ENCODE data around the gene CSNK1E. TPM values are rescaled to one million over a fixed set of nuclear protein-coding genes. Genes with fewer than 3 reads are reported as not detected.
A peak's percentile ranks its signal among the peaks of the same experiment; 100 is the strongest.

CSNK1E gene
- total RNA-seq, 6 donors from 2014 or later, result 94.1 to 345 (median 123) TPM

GRCh38 chr22:38312261-38312800 is 4.9 kb downstream of the CSNK1E start:
- peaks cover 62 to 75% (median 64%) of the 10 kb centered on the region in 4 donors for H3K4me1 ChIP-seq
- no peaks in the 10 kb centered on the region for H3K27me3 ChIP-seq
- peak overlapping the region; percentile 79 to 99 (median 95) for H3K27ac ChIP-seq
- H3K36me3 ChIP-seq, result peaks cover 0 to 29% (median 4%) of the 10 kb centered on the region in 4 donors
- TF ChIP-seq CTCF (IDR thresholded peaks at IDR 0.05) (no peak), POLR2AphosphoS5 (IDR thresholded peaks at IDR 0.05) (no peak), POLR2A (IDR thresholded peaks at IDR 0.05) (no peak), EP300 (IDR thresholded peaks at IDR 0.05) (no peak)
- DNase-seq (no peak), ATAC-seq (ENCODE audit: low FRiP score in 2 of 2) (no peak)
- 83% methylated on average over 7 of the region's 7 CpGs for WGBS, 2 donors
- H3K4me3 ChIP-seq, result no peak overlapping the region
- no peaks in the 10 kb centered on the region for H3K9me3 ChIP-seq

- H3K27me3 ChIP-seq, result no peaks in the 10 kb centered on the region
- 38 to 53% methylated on average over 3 to 4 of the region's 4 CpGs for WGBS, 2 donors
- H3K4me3 ChIP-seq, result no peak overlapping the region
- TF ChIP-seq POLR2A (IDR thresholded peaks at IDR 0.05) (no peak), EP300 (IDR thresholded peaks at IDR 0.05) (no peak), CTCF (IDR thresholded peaks at IDR 0.05) (no peak), POLR2AphosphoS5 (IDR thresholded peaks at IDR 0.05) (no peak)
- H3K9me3 ChIP-seq, result no peaks in the 10 kb centered on the region
- ATAC-seq (ENCODE audit: low FRiP score in 2 of 2) (no peak), DNase-seq (no peak)
- peak overlapping the region; percentile 15 to 96 (median 86) for H3K27ac ChIP-seq
- peaks cover 0 to 29% (median 4%) of the 10 kb centered on the region in 4 donors for H3K36me3 ChIP-seq
- peaks cover 62 to 81% (median 67%) of the 10 kb centered on the region in 4 donors for H3K4me1 ChIP-seq
These were observed 6.0 kb downstream of the CSNK1E start for GRCh38 chr22:38311323-38311620.

GRCh38 chr22:38310518-38311322 is 6.5 kb downstream of the CSNK1E start:
- no peak overlapping the region for H3K4me3 ChIP-seq

GRCh38 chr22:38309614-38310517 is 7.4 kb downstream of the CSNK1E start:
- Histone ChIP-seq H3K4me3 (no peak overlapping the region), H3K27me3 (no peaks in the 10 kb centered on the region), H3K9me3 (no peaks in the 10 kb centered on the region), H3K4me1 (peaks cover 67 to 80% (median 73%) of the 10 kb centered on the region in 4 donors), H3K36me3 (peaks cover 0 to 29% (median 4%) of the 10 kb centered on the region in 4 donors), H3K27ac (peak overlapping the region; percentile 59 to 96 (median 73))
- DNase-seq (no peak), ATAC-seq (ENCODE audit: low FRiP score in 2 of 2) (no peak)
- TF ChIP-seq POLR2A (IDR thresholded peaks at IDR 0.05) (no peak), EP300 (IDR thresholded peaks at IDR 0.05) (no peak), POLR2AphosphoS5 (IDR thresholded peaks at IDR 0.05) (no peak), CTCF (IDR thresholded peaks at IDR 0.05) (no peak)
- 65 to 68% methylated on average over 16 of the region's 18 CpGs for WGBS, 2 donors

More at GRCh38 chr22:38310518-38311322, 6.5 kb downstream of the CSNK1E start:
- H3K36me3 ChIP-seq, result peaks cover 0 to 29% (median 4%) of the 10 kb centered on the region in 4 donors
- peaks cover 66 to 81% (median 72%) of the 10 kb centered on the region in 4 donors for H3K4me1 ChIP-seq
- no peaks in the 10 kb centered on the region for H3K9me3 ChIP-seq
- no peaks in the 10 kb centered on the region for H3K27me3 ChIP-seq
- DNase-seq (no peak), ATAC-seq (ENCODE audit: low FRiP score in 2 of 2) (no peak)
- TF ChIP-seq CTCF (IDR thresholded peaks at IDR 0.05), result no peak
- no peak for TF ChIP-seq POLR2AphosphoS5 (IDR thresholded peaks at IDR 0.05)
- TF ChIP-seq POLR2A (IDR thresholded peaks at IDR 0.05), result no peak
- TF ChIP-seq EP300 (IDR thresholded peaks at IDR 0.05), result no peak
- H3K27ac ChIP-seq, result peak overlapping the region; percentile 59 to 96 (median 73)
- WGBS, 2 donors, result 69 to 79% methylated on average over 8 to 18 of the region's 18 CpGs

Data from upper lobe of left lung (tissue), 6 donors.